HG02588 (cell line): ENCODE results near the gene LPP.

Experiments
- ATAC-seq: cut with Tn5 transposase; IDR thresholded peaks from one replicate; pipeline ENCODE4 v1.9.1; 2021; ENCODE audit warnings: mild to moderate bottlenecking, moderate library complexity; ENCODE audit not compliant: unreplicated experiment

The LPP gene

DNA sequence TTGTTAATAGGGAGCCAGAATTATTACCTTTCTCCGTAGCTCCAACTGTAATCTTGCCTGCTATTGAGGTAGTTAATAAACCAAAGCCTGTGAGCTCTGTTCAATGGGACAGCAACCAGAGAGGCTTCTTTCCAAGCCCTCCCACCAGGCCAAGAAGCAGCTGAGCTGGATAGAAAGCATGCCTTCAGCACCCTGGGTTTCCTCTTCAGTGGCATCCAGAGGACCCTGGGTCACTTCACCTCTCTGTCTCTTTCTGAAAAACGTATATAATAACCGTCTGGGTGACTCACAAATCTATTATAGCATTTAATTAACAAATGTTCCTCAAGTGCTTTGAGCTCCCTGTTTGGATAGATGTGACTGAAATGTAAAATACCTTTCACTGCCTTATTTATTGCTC lies 420.0 kb downstream of the LPP start:
- no peak for ATAC-seq

DNA sequence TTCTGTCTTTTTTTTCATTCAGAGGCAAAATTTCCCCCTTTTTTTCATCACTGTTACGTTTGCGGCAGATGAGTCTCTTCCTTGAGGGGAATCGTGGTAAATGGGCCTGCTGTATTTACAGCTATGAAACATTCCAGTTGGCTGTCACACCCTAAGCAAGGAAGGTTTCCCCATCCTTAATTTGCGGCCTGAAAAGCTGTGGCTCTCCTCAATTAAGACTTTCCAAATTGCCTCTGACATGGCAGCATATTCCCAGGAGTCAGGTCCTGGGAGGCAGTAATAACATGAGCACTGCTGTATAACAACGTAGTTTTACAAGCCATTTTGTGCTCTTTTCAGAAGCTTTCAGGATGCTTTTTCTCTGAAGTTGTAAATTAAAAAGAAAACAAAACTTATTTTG lies 420.9 kb downstream of the LPP start:
- ATAC-seq = no peak

DNA sequence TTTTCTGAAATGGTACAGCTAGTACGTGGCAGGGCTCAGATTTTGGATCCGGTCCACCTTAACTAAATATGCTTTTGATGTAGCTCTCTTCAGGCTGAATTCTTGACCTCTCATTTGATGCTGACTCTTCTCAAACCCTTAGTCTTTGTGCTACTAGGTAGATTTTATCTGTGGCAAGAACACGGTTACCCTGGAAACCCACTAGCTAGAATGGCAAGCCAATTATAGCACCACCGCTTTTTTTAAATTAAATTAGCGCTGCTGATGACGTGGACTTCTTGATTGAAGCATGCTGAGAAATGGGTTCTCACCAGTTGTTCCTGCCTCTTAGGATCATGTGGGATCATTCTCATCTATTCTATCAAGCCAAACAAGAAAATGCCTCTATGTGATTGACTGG lies 421.5 kb downstream of the LPP start:
- no peak for ATAC-seq

DNA sequence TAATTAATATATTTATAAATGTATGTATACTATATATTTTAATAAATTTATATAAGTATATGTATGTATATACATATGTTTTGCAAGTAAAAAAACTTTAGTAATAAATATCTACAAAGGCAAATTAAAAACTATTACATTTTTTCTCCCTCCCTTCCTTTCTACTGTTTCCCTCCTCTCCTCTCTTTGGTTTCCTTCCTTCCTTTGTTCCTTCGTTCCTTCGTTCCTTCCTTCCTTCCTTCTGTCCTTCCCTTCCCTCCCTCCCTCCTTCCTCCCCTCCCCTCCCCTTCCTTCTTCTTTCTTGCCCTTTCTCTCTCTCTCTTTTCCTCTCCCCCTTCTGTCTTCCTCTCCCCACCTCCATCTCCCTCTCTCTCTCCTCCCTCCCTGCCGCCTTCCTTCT lies 423.6 kb downstream of the LPP start:
- ATAC-seq = no peak

DNA sequence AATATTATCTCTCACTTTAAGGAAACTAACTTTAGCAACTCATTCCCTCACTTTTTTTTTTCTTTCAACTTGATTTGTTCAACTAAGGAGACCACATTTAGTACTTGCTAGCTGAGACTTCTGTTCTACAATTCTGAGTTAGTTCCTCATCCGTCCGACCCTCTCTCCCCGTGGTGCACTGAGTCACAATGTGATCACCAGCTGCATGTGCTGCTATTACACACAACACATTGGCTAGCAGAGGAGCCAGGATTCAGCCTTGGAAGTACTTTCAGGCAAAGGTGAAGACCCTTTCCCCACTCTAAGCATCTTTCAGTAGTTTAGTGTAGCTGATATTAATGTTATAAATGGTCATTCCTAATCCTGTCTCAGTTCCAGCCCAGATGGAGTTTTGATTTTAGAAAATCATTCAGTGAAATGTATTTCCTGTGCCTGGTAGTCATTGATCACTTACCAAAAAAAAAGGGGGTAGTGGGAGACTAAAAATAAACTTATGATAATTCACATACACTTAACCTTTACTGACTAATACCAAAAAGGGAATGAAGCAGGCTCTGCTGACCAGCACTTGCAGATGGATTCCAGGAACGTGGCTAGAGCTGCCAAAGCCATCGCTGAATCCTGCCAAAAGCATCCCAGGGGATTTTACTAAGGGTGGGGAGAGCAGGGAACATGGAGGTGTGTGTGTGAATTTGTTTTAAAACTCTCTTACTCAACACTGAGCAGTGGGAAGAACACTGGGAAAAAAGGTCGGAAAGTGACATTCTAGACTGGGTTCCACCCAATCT lies 424.8 kb downstream of the LPP start:
- ATAC-seq = no peak

DNA sequence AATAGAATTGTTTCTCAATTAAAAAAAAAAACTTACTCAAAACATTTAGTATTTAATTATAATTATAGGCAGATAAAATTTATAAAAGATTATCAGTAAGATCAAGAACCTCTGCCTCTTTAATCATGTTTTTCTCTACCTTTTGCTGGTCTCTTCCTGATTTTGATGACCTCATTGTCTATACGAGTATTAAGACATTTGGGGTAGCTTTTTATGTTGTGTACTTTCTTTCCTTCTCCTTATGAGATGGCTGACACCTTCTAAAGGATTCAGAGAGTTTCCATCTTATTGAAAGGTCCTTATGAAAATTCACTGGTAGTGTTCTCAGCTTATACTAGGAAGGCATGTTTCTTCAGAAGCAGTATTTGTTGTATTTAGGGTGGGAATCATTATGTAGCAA lies 426.3 kb downstream of the LPP start:
- ATAC-seq = no peak

DNA sequence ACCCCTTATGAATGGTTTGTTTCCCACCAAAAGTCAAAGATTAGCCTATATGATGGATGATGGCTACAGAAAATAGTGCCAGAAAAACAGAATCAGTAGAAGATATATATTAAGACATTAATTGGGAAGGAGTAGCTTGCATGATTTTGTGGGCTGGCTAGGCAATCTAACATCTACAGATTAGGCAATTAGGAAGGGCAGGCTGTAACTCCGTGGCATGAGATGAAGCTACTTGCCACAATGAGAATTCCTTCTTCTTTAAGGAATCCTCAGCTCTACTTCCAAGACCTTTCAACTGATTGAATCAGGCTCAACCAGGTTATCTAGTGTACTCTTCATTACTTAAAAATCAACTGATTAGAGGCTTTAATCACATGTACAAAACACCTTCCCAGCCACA lies 426.7 kb downstream of the LPP start:
- no peak for ATAC-seq

DNA sequence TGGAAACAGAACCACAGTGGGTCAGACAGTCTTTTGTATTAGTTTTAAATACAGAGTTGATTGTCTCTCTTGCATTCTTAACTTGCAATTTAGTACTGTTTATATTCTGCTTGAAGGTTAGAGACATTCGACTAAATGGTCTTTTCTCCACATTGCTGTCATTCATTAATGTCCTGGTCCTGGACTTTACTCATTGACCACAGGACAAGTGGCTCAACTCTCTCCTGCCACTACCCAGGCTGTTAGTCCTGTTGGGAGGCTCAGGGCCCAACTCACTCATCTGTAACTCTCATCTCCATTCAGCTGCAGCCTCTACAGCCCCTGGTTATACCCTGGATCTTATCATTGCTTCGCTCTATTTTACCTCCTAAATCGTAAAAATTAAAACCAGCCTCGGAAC lies 427.4 kb downstream of the LPP start:
- ATAC-seq = no peak

DNA sequence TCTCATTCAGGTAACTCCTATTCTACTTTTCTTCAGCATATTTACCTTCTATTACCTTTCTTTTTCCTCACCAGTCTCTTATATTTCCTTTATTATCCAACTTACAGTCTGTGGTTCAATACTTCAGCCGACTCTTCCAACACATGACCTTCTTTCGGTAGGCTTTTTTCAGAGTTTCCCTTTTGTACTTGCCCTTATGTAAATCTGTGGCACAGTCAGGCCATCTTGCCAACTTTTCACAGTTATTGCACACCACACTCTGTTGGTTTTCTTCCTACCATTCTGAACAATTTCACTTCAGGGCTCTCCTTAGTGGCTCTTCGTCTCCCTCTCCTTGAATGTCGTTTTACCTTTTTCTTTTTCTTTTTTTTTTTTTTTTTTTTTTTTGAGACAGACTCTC lies 427.8 kb downstream of the LPP start:
- ATAC-seq = no peak

DNA sequence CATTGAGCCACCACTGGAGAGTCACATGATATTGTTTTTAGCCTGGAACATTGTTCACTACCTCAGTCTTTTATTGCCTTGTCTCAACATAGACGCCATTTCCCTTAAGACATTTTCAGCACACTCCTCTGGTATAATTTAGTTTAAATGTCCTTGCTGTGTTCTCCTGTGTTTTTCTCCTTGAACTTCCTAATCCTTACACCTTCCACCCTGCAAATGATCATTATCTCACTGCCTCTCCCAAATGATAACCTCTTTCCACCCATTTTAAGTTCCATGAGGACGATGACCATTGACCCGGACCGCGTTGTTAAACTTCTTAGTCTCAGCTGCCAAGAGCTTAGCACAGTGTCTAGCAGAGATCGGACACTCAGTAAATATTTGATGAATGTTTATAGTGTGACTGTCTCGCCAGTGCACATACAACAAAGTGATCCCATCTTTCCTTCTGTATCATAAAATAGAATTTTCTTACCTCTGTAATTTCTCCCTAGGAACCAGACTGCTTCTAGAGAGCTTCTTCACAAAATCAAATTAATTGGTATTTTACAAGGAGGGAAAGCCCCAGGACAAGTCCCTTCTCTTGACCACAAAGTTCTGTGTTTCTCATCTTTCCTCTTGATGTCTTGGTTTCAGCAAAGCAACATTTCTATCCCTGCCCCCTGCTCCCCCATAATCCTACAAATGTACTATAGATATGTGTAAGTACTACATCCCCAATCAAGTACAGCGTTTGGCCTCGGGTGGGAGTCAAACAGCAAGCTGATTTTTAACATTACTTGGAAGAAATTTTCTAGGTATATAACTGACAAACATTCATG lies 429.6 kb downstream of the LPP start:
- no peak for ATAC-seq

DNA sequence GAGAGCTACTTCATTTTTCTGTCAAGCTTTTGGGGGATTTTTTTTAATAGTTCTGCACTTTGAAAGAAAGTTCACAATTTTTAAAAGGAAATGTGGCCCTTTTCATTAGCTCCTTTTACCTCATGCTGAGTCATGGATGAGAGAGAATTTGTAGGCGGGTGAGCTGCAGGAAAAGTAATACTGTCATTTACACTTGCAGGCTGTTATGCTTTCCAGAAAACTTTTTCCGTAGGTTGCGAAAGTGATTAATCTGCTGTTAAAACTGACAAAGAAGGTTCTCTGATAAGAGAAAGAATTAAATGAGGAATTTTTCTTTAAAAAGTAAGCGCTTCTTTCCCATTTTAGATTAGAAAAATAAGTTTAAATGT lies 430.2 kb downstream of the LPP start:
- ATAC-seq = no peak

DNA sequence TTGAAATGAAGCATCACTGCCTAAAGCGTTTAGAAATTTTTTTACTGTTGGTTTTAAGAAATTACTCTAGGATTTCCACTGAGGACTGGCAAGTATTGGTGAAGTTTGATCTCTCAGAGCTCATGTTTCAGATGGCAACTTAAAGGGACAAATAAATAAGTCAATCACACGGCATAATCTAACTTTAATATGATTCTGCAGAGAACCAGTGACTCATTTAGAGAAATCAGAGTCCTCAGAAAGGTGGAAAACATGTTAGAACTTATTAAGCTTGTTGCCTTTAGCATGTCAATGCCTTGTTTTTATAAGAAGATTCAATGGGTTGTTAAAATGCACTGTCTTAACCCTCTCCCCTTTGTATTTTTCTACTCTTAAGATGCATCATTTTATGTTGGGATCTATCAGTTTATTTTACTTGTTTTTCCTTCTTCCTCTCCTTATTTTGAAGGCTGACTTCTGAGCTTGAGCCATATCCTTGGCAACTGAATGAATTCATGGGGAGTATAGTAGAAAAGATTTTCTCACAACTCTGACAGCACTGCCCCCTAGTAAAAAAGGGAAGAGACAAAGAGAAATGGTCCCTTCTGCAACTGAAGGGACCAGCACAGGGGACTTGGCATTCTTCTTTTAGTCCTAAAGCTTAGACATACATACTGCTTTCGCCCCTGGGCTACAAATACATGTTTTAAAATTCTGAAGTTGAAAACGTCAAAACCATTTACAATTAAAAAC lies 431.2 kb downstream of the LPP start:
- ATAC-seq = no peak

DNA sequence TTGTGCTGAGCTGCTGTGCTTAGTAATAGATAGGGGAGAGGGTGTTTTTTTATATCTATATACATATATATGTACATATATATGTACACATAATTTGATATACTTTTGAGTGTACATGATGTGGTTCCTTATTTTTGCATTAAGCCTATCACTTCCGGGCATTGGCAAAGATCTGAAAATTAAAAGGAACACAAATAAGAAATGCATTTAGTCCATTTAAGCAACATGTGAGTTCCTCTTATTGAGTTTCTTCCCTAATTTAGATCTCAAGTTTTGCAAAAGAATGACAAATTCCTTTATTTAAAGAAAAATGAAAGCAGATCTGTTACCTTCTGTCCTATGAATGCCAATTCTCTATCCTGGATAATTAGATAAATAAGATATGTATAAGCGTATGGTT lies 435.1 kb downstream of the LPP start:
- ATAC-seq = no peak

DNA sequence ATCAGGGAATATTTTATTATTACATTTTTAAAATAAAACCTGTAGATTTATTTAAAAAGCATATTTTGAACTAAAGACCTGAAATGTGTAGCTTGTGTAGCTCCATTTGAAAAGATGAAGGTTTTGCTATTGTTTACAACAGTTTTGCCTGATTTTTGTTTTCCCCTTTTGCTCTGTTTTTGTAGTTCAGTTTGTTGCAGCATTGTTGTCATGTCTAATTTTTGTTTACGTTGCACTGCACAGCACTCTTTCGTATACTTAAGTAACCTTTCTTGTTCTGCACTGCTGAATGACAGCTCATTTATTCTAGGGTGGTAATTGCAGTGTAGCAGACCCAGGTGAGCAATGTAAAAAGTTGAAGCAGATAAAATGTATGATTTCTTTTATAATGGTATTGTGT lies 435.8 kb downstream of the LPP start:
- no peak for ATAC-seq

DNA sequence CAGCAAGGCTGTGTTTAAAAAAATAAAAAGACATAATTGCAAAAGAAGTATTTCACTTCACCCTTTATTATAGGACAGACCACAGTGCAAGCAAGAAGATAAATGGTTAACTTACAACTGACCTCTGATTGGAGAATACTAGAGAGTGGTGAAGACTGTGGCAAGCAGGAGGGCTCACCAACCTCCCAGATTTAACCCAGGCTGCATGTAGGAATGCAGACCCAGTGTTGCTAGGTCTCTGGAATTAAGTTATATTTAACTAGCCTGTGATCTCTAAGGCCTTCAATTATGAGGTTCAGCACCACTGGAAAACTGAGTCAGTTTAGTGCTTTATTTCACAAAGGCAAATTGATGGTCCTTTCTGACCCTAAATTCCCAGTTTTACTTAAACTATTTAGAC lies 436.6 kb downstream of the LPP start:
- no peak for ATAC-seq

DNA sequence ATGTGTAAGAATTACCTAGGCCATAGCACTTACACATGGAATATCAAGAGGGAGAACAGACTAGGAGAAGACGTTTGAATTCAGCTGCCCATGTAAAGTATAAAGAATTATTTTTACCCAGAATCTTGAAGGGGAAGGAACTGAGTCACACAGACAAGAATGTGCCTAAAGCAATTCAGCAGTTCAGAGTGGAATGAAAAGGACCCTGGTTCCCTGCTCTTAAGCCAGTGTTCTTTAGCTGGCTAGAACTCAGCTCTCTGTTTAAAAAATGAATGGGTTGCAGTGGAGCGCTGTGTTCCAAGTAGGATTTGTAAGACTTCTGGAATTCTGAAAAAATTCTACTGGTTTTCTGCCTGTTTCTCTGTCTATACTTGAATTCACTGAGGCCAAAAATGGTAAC lies 440.2 kb downstream of the LPP start:
- no peak for ATAC-seq

DNA sequence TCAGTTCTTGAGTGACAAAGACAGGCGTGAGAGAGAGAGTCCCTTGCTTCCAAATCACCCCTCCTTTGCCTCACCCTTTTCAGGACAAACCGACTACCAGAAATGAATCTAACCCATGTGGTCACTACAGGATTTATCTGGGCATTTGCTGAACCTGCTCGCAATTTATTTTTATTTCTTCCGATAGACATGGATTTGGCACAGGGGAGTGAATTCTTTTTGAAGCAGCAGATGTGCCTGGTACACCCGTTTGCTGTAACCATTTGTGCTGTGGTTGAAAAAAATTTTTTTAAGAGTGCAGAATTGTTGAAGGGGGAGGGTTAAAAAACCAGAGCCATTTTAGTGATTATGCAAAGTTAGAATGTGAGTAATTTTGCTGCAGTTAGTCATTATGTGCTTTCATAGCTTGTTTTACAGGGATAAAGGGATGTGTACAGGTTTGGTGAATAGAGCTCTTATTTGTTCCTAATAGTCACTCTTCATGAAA lies 442.0 kb downstream of the LPP start:
- ATAC-seq = no peak

DNA sequence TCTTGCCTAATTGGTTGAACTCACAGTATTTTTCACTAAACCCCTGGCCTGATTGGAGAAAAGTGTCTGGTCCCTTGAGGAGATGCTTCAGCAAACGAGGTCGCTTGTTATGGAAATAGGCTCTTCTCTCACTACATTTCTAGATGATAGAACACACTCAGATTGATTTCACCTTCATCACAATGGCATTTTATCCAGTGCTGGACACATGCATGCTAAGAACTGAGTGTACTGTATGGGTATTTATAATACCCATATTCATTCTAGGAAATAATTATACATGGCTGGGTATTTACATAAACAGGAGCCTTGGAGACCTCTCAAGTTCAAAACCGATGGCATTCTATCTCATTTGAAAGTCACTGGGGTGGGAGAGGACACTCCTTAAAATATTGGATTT lies 444.9 kb downstream of the LPP start:
- ATAC-seq = no peak

DNA sequence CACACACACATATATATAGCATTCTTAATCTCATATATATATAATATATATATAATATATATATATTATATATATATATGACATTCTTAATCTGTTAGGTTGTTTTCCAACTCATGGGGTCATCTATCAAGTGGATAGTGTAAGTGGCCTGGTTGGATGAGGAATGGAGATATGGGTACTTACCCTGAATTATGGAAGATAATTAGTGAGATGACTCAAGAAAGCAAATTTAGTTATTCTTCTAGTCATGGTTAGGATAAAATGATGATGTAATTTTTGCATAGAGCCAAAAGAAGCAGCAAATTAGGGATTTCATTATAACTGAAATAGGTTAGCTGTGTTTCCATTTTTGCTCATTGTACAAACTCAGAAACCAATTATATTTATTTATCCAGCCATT lies 448.2 kb downstream of the LPP start:
- no peak for ATAC-seq

DNA sequence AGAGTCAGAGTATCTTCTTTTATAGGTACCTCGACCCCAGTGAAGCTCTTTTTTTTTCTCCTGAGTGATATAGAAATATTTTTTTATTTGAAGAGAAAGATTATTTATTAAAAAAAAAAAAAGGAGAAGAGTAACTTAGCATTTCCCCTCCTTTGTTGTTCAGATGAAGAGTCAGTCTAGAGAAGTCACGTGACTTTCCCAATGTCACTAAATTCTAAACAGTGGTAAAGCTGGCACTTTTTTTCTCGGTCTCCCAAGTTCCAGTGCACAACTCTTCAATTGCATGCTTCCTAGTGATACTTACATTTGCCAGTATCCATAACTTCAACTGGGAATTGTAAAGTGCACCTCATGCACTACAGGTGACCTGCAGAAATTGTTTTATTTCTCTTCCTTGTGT lies 448.7 kb downstream of the LPP start:
- ATAC-seq = no peak

DNA sequence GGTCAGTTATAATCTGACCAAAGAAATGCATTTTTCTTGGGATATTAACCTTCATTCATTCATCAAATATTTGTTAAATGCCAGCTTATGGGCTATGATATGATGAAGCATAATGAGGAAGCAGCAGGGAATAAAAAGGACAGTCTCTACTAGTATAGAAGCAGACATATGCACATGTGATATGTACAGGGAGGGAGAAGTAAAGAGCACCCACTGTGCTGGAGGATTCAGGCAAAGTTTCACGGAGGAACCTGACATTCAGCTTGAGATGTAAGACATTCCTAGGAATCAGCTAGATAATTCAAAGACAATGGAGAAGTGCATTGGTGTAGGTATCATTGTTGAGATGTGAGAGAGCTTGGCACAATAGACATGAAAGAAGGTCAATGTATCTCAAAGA lies 450.7 kb downstream of the LPP start:
- no peak for ATAC-seq

DNA sequence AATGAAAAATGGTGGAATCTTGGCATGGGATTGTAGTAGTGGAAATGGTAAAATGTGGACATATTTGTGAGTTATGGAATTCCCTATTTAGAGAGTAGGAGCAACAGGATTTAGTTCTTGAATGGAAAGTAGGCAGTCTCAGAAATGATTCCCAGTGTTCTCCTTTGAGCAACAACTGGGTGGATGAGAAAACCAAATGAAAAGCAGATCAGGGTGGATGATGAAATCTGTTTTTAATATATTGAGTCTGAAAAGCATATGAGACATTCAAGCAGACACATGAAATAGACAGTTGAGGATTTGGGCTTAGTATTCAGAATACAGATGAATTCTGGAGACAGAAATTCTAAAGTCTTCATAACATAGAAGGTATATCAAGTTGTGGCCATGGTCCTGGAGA lies 451.3 kb downstream of the LPP start:
- ATAC-seq = no peak
